ENCODE measurements around the gene UROC1. TPM values are rescaled to one million over a fixed set of nuclear protein-coding genes. Genes with fewer than 3 reads are reported as not detected.

UROC1 gene
- total RNA-seq, 1 experiment from 2014 or later = not detected

DNA sequence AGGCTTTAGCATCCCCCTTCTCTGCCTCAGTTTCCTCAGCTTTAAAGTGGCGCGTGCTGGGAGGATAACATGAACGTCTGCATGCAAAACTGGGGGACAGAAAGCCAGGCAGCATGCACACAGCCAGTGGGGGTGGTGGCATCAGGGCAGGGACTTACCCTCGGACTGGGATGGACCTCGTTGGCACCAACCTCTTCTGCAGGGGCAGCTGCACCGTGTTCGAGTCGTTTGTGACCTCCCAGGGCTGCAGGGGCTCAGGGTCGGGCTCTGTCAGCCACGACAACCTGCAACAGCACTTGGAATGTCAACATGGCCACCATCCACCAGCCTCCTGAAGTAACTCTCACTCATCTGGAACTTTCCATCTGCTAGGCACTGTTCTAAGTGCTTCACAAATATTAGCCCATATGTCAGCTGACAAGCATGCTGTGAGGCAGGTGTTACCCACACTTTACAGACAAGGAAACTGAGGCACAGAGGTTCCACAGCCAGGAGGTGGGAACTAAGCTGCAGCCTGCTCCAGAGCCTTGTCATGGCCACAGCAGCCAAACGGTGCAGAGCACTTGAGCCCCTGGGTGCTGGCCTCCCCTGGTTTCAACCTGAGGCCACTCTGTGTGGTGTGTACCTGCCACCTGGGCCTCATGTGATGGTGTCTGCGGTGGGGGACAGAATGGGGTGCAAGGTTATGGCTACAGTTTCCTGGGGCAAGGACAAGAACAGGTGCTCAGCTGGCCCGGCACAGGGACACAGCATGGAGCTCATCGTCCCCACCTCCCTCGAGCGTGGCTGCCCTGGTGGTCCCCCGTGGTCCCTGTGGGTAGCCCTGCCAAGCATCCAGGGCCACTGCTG, 34.5 kb upstream of the UROC1 start:
- ChIA-PET CTCF (no interaction called here), POLR2A (no interaction called here), RAD21 (ENCODE audit: low non-redundant PET in 1 of 2, low total read pairs in 2 of 2, uncharacterized antibody in 2 of 2, unreplicated experiment in 2 of 2) (no interaction called here)
- no peak for ATAC-seq
- Histone ChIP-seq H3K27me3 (ENCODE audit: insufficient read depth, low read length) (peaks cover 2% of the 10 kb centered on the region; the same call in 1 of the 2 replicates), H3K36me3 (ENCODE audit: control insufficient read depth in 1 of 2, insufficient read depth in 2 of 2, low read length in 2 of 2) (no peaks in the 10 kb centered on the region), H2AFZ (ENCODE audit: low read depth, low read length, poor library complexity, severe bottlenecking) (no peak overlapping the region), H3K27ac (ENCODE audit: low read depth, low read length) (no peak overlapping the region), H3K4me1 (ENCODE audit: control insufficient read depth in 1 of 2, insufficient read depth in 2 of 2, low read length in 2 of 2) (no peaks in the 10 kb centered on the region), H3K4me2 (ENCODE audit: low read length) (no peak overlapping the region), H3K9me2 (ENCODE audit: insufficient read depth) (no peaks in the 10 kb centered on the region), H3K79me2 (ENCODE audit: insufficient read depth, low read length) (no peaks in the 10 kb centered on the region), H4K20me1 (ENCODE audit: insufficient read depth) (no peaks in the 10 kb centered on the region), H3K9ac (ENCODE audit: low read length) (no peak overlapping the region), H3K9me3 (ENCODE audit: control insufficient read depth in 1 of 2, insufficient read depth in 1 of 2, low read depth in 1 of 2, low read length in 2 of 2) (no peaks in the 10 kb centered on the region), H3K4me3 (replicated peaks in 1 of 2; ENCODE audit: low read depth in 1 of 2, low read length in 2 of 2) (no peak overlapping the region)
- no peak for TF ChIP-seq CEBPB (IDR thresholded peaks at IDR 0.05; ENCODE audit: low read depth)
- no peak for TF ChIP-seq SP1 (IDR thresholded peaks at IDR 0.05; ENCODE audit: low read depth)
- TF ChIP-seq ZFX (IDR thresholded peaks at IDR 0.05) = no peak
- TF ChIP-seq, protein P1, sequence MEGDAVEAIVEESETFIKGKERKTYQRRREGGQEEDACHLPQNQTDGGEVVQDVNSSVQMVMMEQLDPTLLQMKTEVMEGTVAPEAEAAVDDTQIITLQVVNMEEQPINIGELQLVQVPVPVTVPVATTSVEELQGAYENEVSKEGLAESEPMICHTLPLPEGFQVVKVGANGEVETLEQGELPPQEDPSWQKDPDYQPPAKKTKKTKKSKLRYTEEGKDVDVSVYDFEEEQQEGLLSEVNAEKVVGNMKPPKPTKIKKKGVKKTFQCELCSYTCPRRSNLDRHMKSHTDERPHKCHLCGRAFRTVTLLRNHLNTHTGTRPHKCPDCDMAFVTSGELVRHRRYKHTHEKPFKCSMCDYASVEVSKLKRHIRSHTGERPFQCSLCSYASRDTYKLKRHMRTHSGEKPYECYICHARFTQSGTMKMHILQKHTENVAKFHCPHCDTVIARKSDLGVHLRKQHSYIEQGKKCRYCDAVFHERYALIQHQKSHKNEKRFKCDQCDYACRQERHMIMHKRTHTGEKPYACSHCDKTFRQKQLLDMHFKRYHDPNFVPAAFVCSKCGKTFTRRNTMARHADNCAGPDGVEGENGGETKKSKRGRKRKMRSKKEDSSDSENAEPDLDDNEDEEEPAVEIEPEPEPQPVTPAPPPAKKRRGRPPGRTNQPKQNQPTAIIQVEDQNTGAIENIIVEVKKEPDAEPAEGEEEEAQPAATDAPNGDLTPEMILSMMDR (IDR thresholded peaks at IDR 0.05 in 2 of 3, conservative IDR thresholded peaks at IDR 0.05 in 1 of 3; ENCODE audit: borderline replicate concordance in 1 of 3, insufficient read depth in 1 of 3, low read depth in 2 of 3, low read length in 2 of 3) = no peak
- intact Hi-C loops (cut with micrococcal nuclease) = no loop called here
- no peak for DNase-seq (ENCODE audit: low read depth, low spot score)
- no TSS peak for BruUV-seq (replicated peaks)

DNA sequence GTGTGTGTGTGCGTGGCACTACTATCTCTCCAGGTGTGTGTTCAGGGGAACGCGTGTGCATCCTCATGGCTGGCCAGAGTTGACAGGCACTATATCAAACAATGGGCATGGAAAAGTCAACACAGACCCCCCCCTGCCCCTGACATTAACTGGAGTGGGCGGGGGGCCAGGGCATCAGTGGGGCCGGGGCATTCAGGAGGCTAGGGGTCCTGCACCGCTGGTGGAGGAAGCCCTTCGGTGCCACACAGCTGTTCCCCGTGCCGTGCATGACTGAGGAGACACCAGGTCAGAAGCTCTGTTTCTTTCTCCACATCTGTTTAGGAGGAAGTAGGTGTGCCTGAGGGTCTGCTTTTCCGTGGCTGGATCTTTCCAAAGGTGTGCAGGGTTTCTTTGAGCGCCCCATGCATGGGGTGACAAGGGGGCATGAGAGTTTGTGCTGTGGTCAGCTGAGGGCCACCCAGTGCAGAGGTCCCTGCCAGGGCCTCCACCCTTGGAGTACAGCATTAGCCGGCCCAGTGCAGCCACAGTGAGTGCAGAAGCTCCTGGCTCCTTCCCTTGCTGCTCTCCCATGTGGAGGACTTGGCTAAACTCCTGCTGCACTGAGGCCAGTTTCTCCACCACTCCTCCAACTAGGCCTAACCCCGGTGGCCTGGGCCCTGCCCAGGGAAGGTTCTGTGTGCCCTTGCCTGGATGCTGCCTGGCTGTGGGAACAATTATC, 33.7 kb upstream of the UROC1 start:
- ChIA-PET CTCF (no interaction called here), RAD21 (ENCODE audit: low non-redundant PET in 1 of 2, low total read pairs in 2 of 2, uncharacterized antibody in 2 of 2, unreplicated experiment in 2 of 2) (no interaction called here), POLR2A (no interaction called here)
- Histone ChIP-seq H3K79me2 (ENCODE audit: insufficient read depth, low read length) (no peaks in the 10 kb centered on the region), H3K4me3 (replicated peaks in 1 of 2; ENCODE audit: low read depth in 1 of 2, low read length in 2 of 2) (no peak overlapping the region), H3K27ac (ENCODE audit: low read depth, low read length) (no peak overlapping the region), H3K27me3 (ENCODE audit: insufficient read depth, low read length) (peaks cover 2% of the 10 kb centered on the region; the same call in 1 of the 2 replicates), H3K4me1 (ENCODE audit: control insufficient read depth in 1 of 2, insufficient read depth in 2 of 2, low read length in 2 of 2) (no peaks in the 10 kb centered on the region), H3K4me2 (ENCODE audit: low read length) (no peak overlapping the region), H3K36me3 (ENCODE audit: control insufficient read depth in 1 of 2, insufficient read depth in 2 of 2, low read length in 2 of 2) (no peaks in the 10 kb centered on the region), H3K9ac (ENCODE audit: low read length) (no peak overlapping the region), H2AFZ (ENCODE audit: low read depth, low read length, poor library complexity, severe bottlenecking) (no peak overlapping the region), H3K9me3 (ENCODE audit: control insufficient read depth in 1 of 2, insufficient read depth in 1 of 2, low read depth in 1 of 2, low read length in 2 of 2) (no peaks in the 10 kb centered on the region), H4K20me1 (ENCODE audit: insufficient read depth) (no peaks in the 10 kb centered on the region), H3K9me2 (ENCODE audit: insufficient read depth) (no peaks in the 10 kb centered on the region)
- DNase-seq (ENCODE audit: low read depth, low spot score) (no peak), ATAC-seq (no peak)
- intact Hi-C loops (cut with micrococcal nuclease) = no loop called here
- BruUV-seq (replicated peaks) = no TSS peak
- TF ChIP-seq SIN3A (IDR thresholded peaks at IDR 0.05; ENCODE audit: low read depth) = no peak
- TF ChIP-seq YY1 (IDR thresholded peaks at IDR 0.05; ENCODE audit: extremely low read depth, insufficient replicate concordance, low read depth, low read length) = no peak
- no peak for TF ChIP-seq RAD21 (IDR thresholded peaks at IDR 0.05; ENCODE audit: low read depth)
- TF ChIP-seq EZH2 (IDR thresholded peaks at IDR 0.05) = no peak
- TF ChIP-seq, protein P2, sequence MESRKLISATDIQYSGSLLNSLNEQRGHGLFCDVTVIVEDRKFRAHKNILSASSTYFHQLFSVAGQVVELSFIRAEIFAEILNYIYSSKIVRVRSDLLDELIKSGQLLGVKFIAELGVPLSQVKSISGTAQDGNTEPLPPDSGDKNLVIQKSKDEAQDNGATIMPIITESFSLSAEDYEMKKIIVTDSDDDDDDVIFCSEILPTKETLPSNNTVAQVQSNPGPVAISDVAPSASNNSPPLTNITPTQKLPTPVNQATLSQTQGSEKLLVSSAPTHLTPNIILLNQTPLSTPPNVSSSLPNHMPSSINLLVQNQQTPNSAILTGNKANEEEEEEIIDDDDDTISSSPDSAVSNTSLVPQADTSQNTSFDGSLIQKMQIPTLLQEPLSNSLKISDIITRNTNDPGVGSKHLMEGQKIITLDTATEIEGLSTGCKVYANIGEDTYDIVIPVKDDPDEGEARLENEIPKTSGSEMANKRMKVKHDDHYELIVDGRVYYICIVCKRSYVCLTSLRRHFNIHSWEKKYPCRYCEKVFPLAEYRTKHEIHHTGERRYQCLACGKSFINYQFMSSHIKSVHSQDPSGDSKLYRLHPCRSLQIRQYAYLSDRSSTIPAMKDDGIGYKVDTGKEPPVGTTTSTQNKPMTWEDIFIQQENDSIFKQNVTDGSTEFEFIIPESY (IDR thresholded peaks at IDR 0.05; ENCODE audit: extremely low read depth, insufficient replicate concordance, low read length) = no peak
- TF ChIP-seq EZH2phosphoT487 (IDR thresholded peaks at IDR 0.05; ENCODE audit: borderline replicate concordance) = no peak
- no peak for TF ChIP-seq SP1 (IDR thresholded peaks at IDR 0.05; ENCODE audit: low read depth)
- TF ChIP-seq ZFX (IDR thresholded peaks at IDR 0.05) = no peak
- no peak for TF ChIP-seq FOSL1 (IDR thresholded peaks at IDR 0.05; ENCODE audit: low read depth)
- no peak for TF ChIP-seq TCF7L2 (IDR thresholded peaks at IDR 0.05; ENCODE audit: borderline replicate concordance, extremely low read depth, insufficient read depth, insufficient read length)
- TF ChIP-seq POLR2A (IDR thresholded peaks at IDR 0.05; ENCODE audit: borderline replicate concordance, extremely low read depth, insufficient read depth, insufficient read length) = no peak
- TF ChIP-seq CBX3 (IDR thresholded peaks at IDR 0.05; ENCODE audit: low read depth) = no peak
- TF ChIP-seq ZNF274 (IDR thresholded peaks at IDR 0.05; ENCODE audit: low read depth, low read length) = no peak

Data from HCT116 (cell line).